T-helper 9 cell (primary cell): ENCODE data around the gene CACNB4.
"Not testable (repeated sequence)": the region's sequence is repeated elsewhere in the genome, so short reads cannot be mapped to it uniquely, and the experiment has no call there.

ENCODE experiments used
- DNase-seq: peaks from one replicate; pipeline ENCODE4 v3.0.0-alpha.2; 2020

Gene CACNB4

DNA sequence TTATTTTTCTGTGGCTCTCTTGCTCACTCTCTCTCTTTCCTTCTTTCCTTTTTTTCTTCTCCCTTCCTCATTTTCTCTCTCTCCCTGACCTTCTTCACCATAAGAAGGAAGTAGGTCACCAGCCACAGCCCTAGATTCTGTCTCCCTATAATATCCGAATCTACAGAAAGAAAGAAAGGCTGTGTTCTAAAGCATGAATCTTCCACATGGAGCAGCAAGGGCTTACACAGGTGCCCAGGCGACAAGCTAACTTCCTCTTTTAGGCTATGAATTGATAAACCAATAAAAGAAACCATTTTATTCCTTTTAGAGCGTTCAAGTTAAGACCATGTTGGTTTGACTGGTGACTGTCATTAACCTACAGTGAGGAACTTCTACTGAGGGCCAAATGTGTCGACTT, 49.3 kb downstream of the CACNB4 start:
- no peak for DNase-seq

DNA sequence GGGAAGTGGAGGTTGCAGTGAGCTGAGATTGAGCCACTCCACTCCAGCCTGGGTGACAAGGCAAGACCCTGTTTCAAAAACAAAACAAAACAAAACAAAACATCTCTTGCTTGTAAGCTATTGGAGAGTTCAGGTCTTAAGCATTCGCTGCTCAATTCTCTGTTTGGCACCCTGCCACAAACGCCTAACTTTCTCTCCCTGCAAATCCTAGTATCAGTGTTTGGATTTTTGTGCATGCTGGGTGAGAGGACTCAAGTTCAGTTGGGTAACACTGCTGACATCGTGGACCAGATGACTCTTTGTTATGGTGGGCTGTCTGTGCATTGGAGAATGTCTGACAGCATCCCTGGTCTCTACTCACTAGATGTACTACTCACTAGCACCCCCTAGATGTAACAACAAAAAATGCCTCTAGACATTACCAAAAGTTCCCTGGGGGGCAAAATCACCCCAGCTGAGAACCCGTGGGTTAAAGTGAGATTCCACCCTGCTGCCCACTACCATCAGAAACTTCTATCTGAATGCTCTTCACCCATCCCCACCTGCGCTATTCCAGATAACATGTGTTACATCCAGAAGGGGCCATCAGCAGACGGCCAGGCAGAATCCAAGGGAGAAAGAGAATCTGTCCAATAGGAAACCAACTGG, 50.9 kb downstream of the CACNB4 start:
- no peak for DNase-seq

DNA sequence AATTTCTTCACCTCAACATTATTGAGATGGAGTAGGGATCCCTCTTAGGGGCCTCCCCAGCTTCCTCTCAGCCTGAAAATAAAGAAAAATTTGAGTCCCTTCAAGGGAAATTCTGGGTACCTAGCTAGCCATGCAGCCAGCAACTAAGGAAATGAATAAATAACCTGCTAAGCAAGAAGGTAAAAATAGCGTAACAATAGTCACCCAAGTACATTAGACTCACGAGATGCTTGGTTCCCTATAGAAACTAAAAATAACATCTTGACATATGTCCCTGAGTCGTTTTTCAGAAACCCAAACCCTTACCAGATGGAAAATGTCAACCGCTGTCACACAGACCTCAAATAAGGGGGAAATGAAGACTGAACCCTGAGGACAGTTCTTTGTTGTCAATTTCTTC, 51.9 kb downstream of the CACNB4 start:
- DNase-seq = no peak

DNA sequence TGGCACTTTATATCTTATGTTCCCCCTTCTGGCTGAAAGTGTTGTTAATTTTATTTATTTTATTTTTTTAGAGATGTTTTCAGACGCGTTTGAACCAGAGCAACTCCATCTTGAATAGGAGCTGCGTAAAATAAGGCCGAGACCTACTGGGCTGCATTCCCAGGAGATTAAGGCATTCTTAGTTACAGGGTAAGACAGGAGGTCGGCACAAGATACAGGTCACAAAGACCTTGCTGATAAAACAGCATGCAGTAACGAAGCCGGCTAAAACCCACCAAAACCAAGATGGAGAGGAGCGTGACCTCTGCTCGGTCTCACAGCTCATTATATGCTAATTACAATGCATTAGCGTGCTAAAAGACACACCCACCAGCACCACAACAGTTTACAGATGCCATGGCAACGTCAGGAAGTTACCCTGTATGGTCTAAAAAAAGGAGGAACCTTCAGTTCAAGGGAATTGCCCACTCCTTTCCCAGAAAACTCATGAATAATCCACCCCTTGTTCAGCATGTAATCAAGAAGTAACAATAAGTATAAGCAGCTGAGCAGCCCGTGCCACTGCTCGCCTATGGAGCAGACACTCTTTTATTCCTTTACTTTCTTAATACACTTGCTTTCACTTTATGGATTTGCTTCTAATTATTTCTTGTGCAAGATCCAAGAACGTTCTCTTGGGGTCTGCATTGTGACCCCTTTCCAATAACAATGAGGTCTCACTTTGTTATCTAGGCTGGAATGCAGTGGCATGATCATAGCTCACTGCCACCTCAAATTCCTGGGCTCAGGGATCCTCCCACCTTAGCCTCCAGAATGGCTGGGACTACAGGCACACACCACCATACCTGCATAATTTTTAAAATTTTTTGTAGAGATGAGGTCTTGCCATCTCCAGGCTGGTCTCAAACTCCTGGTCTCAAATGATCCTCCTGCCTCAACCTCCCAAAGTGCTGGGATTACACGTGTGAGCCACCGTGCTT, 55.9 kb downstream of the CACNB4 start:
- no peak for DNase-seq

DNA sequence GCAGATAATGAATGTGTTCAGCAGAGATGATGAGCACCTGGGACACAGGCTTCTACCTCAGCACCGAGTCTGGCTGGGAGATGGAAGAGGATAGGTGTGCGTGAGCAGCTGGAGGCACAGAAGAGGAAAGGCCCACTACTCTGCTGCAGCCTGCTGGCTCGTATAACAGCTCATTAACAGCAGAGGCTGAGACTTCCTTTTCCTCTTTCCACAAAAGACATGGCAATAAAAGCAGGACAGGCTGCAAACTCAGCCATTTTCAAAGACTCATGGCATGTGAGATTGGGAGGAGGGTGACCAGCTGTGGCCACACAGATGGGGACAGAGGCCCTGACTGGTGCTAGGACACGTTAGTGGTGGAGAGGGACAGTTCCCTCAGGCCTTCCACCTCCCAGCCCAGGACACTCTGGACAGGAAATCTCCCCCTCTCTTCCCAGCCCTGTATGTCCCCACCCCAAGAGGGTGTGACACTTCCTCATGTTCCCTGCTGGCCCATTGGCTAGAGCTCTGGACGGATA, 60.3 kb downstream of the CACNB4 start:
- no peak for DNase-seq

DNA sequence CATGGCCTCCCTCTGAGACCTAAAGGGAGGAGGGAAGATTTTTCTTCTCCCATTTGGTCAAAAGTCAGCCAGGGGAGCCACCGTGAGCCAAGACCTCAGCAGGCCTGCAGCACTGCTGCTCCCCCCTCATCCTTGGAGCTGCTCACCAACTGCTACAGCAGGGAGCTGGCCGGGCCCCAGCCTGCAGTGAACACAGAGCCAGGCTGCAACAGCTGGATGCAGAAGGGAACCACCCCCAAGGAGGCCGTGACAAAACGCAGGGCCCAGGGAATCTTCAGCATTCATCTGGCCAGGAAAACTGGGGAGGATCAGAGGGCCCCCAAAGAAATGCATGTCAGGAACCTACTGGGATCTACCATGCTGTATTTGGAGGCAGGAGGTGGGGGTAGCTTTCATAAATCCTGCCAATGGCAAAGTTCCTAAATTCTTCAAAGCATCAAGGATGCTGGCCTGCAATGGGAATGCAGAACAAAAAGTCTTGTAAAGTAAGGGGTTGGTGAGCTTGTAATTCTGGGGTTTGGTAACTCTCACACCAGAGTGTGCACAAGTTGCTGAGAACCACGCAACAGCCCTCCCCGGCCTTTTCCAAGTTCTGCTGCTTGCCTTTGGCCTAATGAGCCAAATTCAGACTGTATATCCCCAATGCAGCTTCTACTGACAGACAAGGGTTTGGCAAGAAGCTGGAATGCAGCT, 61.0 kb downstream of the CACNB4 start:
- DNase-seq = no peak

DNA sequence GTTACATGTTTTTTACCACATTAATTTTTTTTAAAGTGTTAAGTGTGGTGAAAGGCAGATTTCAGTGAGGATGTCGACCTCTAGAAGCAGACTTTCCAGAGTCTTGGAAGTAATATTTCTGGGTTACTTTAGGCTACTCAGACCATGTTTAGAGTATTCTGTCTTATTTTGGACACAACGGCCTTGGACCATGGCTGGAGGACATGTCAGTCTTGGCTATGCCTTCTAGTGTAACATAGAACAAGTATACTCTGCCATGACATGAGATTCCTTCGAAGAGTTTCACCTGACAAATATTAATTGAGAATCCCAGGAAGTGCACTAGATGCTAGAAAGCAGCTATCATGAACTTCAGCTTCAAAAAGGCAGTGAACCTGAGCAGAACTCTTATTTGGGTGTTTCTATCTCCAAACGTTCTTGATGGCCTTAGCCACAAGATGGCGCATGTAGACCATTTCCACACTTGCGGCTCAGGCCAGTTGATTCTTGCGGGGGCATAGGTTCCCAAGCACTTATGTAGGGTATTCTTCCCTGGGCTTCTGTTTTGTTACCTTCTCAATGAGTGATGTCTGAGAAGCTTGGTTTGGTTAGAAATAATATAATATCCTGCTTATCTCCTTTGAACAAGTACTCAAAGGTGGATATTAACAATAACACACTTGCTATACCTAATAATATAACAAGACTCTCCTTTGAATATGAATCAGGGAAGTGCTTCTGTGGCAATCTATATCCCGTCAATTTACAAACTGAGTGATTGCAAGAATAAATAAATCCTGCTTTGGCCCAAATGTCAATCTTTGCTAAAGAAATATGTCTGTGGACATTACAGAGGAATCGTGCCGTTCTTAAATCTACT, 62.0 kb downstream of the CACNB4 start:
- peak; percentile 29 for DNase-seq

DNA sequence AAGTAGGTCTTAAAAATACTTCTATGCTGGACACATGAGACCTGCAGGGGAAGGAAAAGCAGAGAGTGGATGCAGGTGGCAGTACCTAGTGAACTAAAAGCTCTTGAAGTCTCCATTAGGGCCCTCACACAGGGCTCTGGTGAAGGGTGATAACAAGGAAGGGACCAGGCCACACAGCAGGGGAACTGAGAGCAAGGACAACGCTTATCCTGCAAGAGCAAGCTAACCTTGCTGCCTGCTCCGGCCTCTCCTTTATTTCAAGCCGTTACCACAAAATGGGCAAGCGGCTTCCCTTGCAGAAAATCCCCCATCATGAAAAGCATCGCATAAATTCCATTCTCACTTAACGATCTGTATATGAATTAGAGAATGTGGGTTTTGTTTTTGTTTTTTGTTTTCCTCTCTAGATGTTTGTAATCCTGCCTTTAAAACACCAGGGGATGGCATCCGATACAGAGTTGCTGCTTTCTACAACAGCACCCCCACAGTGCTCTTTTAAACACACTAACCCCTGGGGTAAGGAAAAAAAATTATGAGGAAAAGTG, 64.5 kb downstream of the CACNB4 start:
- DNase-seq = no peak

DNA sequence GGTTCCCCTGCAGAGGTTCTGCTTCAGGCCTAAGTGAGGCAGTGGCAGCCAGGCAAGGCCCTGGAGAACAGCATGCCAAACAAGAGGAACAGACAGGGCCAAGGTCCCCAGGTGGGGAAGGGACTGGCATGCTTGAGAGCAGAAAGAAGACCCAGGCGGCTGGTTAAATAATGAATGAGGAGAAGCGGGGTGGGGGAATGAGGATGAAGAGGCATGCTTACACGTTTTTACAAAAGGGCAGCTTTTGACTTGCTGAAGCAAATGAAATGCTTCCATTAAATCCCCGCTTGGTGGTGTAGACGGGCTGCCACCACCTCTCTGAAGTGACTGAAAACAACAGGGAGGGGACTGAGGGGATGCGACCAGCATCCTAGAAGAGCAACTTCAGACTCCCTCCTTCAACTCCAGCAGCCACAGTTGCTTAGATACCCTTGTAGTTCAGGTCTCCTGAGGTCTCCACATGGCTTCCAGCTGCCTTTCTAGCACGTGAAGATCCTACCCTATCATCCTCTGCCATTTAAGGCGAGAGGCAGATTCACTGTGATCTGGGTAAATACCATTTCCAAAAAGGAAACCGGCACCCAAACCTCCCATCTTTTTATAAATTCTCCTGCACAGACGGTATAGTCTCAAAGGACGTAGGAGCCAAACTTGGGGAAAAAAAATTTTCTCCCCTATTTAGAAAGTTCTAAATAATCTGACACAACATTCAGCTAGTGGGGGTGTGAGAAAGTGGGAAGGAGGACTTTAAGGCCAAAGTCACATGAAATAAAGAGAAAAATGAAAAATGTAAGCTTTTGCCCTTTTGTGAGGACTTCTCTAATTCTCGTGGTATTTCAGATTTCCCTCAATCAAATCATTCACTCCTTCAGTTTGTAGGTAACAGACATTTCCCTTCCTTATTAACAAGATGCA, 65.6 kb downstream of the CACNB4 start:
- DNase-seq = no peak

DNA sequence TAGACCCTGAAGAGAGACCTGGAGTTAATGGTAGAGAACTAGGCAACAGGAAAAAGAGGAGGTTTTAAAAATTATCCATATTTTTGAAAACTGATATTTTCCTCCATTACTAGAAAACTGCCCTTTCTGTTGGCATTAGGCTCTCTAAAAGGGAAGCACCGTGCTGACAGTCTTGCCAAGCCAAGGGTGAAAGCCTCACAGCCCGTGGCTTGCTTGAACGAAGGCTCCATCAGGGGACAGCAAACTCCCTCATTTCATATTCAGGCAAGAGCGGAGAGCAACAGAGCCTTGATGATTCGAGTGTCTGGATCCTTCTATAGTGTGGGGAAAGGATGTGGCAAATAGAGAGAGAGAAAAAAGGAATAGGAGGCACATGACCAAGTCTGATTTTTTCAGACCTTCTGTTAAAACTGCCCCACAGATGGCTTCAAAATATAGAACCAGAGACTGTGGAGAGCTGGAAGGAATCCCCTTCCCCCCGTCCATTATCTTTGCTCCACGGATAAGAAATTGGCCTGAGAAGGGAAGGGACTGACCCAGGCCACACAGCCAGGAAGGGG, 67.0 kb downstream of the CACNB4 start:
- DNase-seq = no peak

DNA sequence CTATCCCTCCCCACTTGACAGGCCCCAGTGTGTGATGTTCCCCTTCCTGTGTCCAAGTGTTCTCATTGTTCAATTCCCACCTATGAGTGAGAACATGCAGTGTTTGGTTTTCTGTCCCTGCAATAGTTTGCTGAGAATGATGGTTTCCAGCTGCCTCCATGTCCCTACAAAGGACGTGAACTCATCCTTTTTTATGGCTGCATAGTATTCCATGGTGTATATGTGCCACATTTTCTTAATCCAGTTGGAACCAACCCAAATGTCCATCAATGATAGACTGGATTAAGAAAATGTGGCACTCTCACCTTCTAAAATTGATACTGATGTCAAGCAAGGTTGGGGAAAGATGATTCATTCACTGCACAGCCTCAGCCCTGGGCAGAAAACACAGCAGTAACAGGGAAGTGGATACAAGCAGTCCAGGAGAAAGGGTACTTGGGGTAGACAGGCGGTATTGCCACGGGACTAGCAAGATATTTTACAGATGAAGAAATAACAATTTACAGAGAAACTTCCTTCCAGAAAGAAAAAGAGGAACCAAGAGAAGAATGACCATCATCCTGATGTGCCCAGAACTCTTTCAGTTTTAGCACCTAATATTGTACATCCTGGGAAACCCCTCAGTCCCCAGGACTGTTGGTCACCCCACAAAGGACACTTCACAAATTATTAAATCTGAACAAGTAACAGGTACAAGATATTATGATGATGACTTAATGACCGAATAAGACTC, 68.1 kb downstream of the CACNB4 start:
- DNase-seq = not testable (repeated sequence)

DNA sequence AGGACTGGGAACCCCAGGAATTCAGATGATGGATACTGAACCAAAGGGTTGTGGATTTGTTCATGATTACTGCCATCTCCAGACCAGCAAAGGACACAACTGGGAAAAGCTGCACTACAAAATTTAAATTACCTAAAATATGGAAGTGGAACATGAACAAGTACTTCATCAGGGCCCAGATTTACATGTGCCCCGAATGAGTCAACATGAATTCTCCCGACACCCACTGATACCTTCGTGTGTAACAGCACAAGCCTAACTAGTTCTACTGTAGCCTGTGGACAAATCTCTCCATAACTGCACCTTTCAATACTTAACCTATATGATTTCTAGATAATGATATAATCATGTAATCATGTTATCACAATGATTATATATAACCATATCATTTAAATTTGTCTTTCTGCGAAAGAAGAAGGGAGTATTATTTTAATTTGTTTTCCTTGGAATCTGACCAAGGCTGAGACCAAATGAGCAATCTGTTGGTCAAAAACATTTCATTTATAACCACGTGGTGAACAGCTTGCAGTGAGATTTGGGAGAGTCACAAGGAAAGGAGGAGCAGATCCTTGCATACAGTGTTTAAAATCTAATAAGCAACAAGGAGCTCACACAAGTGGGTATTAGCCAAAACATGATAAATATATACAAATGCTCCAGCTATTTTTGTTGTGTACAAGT, 70.5 kb downstream of the CACNB4 start:
- no peak for DNase-seq

DNA sequence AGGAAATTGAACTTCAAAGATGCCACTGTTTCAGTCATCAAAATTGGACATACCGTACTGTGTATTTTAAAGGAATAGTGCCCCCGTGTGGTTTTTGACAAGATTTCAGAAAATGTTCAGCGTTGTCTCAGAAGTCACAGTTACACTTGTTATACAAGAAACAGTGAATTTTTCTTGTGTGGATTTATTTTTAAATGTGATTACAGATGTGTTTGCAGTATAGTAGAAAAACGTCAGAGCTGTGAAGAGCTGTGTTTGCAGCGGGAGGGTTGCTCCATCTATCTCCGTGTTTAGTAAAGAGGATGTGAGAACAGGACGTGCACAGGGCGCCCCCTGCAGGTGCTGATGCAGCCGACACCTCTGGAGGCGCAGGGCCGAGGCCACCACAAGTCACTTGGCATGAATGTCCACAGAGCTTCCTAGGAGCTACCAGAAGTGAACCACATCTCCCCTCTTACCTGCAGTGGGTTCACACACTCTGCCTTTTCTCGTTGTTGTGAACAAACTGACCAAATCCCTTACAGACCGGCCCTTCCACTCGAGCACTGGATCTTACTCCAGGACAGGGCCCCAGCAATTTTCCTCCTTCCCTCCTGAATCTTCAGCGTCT, 73.1 kb downstream of the CACNB4 start:
- DNase-seq = peak; percentile 71

DNA sequence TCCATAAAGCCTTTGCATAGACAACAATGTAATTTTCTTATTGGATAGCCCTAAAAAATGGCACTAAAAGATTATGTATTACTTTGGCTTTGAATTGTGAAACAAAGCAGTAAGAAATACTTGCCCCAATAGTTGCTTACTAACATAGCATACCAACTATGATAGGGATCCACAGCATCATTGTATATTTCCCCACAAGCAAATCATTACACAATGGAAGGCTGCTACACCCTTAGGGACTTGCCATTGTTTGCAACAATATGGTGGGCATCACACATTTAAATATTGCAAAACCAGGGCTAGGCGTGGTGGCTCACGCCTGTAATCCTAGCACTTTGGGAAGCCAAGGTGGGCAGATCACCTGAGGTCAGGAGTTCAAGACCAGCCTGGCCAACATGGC, 74.4 kb downstream of the CACNB4 start:
- DNase-seq = no peak

DNA sequence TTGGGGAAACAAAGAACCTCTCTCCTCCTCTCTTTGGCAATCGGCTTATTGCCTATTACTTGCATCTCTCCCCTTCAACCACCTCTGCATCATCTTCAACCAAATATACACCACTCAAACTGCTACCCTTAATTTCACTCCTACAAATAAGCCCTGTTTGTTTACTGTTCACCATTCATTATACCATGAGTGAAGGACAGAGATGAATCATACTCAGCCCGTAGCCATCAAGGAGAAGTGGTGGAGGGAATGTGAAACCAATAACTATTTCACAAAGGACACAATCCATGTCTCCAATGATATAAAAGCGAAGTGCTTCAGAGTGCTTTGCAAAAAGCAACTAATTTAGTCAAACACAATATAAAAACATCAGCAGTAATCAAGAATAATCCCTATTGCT, 76.8 kb downstream of the CACNB4 start:
- no peak for DNase-seq

DNA sequence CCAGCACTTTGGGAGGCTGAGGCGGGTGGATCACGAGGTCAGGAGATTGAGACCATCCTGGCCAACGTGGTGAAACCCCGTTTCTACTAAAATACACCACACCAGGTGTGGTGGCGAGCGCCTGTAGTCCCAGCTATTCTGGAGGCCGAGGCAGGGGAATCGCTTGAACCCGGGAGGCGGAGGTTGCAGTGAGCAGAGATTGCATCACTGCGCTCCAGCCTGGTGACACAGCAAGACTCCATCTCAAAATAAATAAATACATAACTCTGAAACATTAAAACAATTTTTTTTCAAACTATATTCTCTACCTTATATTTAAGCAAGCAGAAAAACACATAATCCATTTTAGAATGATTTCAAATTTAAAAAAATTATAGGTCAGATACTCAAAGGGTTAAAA, 77.8 kb downstream of the CACNB4 start:
- DNase-seq = not testable (repeated sequence)

DNA sequence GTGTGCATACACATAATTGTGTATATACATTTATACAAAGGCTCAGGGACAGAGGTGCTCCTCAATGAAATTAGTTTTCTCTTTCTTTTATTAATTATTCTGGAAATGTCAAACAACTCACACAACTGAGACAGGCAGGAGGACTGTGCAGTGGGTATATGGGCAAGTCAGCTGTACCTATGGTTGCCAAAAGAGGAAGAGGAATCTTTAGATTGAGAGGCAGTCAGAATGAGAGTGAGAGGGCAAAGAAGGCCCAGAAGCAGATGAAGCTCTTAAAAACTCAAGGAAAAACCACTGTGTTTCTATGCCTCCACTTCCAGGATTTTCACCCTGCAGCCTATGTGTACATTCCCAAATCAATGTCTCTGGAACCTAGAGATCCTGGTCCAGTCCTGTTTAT, 79.1 kb downstream of the CACNB4 start:
- DNase-seq = no peak
